PC-9 (cell line): ENCODE data around the gene MYO1A.

Experiments
- EZH2 ChIP-seq: fragments of 200-600 bp; sonication (generic); IDR thresholded peaks from 2 replicates; pipeline ENCODE4 v1.8.0; 2017; ENCODE audit warnings: antibody characterized with exemption, low read depth
- TF ChIP-seq, protein P1 (sequence below): fragments of 200-600 bp; sonication (generic); conservative IDR thresholded peaks from 2 replicates; pipeline ENCODE4 v1.6.1; 2017; ENCODE audit warnings: mixed run types, antibody characterized with exemption, mild to moderate bottlenecking, moderate library complexity

DNA sequence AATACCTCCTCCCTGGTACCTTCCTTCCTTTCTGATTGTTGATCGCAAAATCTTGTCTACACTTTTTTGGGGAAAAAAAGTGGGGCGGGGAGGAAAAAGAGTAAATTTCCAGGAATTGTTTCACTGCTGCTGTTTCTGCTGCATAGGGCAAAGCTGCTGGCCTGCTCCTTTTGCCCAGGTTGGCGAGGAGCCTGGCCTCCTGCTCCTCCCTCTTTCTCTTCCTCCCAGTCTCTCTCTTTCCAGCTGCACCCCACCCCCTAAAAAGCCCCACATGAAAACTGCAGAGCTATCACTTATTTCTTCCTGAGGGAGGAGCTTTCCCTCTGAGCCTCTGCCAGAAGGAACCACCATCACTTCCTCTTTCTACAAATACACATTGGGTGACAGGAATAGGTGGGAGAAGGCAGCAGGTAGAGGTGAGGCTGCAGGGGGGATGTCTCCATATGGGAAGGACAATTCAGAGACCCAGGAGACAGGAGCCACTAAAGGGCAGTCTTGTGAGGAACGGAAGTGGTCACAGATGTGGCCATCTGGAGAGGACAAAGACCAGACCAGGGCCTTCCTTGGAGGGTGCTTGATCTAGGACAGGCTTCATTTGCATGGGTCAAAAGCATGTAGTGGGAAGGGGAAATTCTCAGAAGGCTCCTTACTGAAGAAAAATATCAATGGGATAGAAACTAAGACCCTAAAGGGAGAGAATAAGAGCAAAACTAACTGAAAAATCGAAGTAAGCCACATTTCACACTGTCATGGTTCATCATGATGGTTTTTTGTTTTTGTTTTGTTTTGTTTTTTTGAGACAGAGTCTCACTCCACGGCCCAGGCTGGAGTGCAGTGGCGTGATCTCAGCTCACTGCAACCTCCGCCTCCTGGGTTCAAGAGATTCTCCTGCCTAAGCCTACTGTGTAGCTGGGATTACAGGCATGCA, 58.3 kb downstream of the MYO1A start:
- TF ChIP-seq, protein P1, sequence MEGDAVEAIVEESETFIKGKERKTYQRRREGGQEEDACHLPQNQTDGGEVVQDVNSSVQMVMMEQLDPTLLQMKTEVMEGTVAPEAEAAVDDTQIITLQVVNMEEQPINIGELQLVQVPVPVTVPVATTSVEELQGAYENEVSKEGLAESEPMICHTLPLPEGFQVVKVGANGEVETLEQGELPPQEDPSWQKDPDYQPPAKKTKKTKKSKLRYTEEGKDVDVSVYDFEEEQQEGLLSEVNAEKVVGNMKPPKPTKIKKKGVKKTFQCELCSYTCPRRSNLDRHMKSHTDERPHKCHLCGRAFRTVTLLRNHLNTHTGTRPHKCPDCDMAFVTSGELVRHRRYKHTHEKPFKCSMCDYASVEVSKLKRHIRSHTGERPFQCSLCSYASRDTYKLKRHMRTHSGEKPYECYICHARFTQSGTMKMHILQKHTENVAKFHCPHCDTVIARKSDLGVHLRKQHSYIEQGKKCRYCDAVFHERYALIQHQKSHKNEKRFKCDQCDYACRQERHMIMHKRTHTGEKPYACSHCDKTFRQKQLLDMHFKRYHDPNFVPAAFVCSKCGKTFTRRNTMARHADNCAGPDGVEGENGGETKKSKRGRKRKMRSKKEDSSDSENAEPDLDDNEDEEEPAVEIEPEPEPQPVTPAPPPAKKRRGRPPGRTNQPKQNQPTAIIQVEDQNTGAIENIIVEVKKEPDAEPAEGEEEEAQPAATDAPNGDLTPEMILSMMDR, result no peak
- TF ChIP-seq EZH2, result no peak
